Measurements from ENCODE around the gene PYGL. TPM values are rescaled to one million over a fixed set of nuclear protein-coding genes. Genes with fewer than 3 reads are reported as not detected.

Gene PYGL
- total RNA-seq, 2 experiments from 2014 or later = not detected

DNA sequence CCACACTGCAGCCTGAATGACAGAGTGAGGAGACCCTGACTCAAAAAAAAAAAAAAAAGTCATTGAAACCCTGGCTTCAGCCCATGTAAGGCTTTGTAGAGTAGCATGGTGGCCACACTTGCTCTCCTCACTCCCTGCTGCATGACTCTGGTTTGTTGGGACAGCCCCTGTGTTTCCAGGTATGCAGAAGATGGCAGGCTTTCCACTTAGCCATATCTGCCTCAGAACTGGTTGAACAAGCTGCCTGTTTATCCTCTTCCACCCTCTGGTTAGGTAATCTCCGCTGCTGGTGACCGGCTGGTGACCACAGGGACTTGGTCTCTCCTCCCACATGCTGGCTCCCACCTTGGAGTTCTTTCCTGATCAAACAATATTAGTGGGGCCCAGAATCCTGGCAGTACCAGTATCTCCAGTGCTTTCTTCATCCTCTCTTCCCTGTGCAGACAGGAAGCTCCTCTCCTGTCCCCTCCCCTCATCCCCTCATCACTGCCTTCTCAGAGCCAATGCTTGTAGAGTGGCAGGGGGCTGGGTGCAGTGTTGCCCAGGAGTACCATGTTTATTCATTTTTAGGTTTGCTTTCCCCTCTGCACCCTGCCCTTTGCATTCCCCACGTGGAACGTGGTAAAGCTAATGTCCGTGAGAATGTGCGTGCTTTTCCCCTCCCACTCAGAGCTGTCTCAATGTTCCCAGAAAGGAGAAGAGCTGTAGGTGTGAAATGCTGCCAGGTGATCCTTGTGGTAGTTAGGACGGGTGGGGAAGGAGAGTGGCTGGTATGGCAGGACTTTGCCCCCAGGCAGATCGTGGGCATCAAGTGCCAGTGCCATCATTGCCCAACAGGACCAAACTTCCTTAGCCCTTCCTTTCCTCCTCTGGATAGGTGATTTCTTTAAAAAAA lies 61.1 kb downstream of the PYGL start:
- CTCF ChIA-PET = interaction anchor here (1.3 kb wide), 1 partner anchor 23 kb away, joined by 3 read pairs; no protein-coding TSS in a partner anchor
- H3K27me3 Mint-ChIP-seq (ENCODE audit: low read depth) = peaks cover 48% of the 10 kb centered on the region
- DNase-seq (no peak), ATAC-seq (no peak)
- no peaks in the 10 kb centered on the region for H3K4me1 Mint-ChIP-seq (ENCODE audit: low read depth)
- H3K4me3 Mint-ChIP-seq = no peak overlapping the region
- POLR2A ChIA-PET = no interaction called here
- H3K27ac Mint-ChIP-seq = no peak overlapping the region
- no peaks in the 10 kb centered on the region for H3K9me3 Mint-ChIP-seq (ENCODE audit: insufficient read depth)
- no peaks in the 10 kb centered on the region for H3K36me3 Mint-ChIP-seq (ENCODE audit: low read depth)

DNA sequence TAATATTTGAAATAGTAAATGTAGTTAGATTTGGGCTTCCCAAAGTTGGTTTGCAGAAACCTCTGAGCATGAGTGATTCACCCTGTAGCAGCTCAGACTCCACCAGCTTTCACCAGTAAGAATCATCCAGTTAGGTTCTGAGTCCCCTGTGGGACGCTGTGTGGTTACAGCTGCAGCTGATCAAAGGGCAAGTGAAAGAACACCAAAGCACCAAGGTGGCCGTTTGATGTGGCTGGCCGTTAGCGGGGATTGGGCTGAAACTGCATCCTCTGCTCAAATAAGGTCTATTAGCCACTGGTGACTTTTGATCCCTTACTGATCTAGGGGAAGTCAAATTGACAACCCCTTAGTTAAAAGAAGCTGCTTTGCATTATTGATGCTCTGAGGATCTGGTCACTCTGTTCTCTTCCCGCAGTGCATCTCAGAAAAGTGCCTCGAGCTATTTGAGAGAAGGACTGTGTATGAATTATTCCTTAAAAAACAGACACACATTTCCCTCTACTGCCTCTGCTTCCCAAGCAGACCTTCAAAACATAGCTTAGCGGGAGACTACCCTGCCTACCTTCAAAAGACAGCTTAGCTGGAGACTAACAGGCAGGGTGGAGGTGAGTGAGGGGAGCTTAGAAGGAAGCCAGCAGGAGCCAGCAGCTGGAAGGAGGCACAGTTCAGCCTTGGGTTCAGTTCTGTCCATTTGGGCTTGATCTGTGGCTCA lies 68.8 kb downstream of the PYGL start:
- ATAC-seq (peak; percentile 97), DNase-seq (peak; percentile 87)
- Mint-ChIP-seq H3K4me3 (peak overlapping the region; percentile 27), H3K9me3 (ENCODE audit: insufficient read depth) (no peaks in the 10 kb centered on the region), H3K36me3 (ENCODE audit: low read depth) (no peaks in the 10 kb centered on the region), H3K4me1 (ENCODE audit: low read depth) (peaks cover 34% of the 10 kb centered on the region), H3K27ac (no peak overlapping the region), H3K27me3 (ENCODE audit: low read depth) (peaks cover 76% of the 10 kb centered on the region)
- ChIA-PET CTCF (interaction anchor here (0.7 to 1.9 kb wide), 9 partner anchors 9 to 333 kb away, joined by 3 to 14 read pairs (median 4); partner anchors contain the start of gene TRIM9), POLR2A (no interaction called here)

DNA sequence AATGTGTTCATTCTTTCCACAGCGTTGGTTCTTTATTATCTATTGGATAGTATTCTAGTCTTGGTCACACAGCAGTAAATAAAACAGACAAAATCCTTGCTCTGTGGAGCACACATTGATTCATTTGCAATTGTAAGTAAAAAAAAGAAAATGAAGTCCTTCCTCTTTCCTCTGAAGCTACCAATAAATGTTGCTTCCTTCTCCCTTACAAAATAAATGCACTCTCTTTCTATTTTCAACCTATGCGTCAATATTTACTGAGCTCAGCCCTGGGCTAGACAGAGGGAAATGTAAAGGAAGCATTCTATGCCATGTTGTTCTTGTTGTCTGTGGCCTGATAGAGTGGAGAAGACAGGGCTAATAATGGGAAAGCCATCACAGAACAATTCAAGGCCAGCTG lies 69.5 kb downstream of the PYGL start:
- DNase-seq (no peak), ATAC-seq (peak; percentile 12)
- peaks cover 77% of the 10 kb centered on the region for H3K27me3 Mint-ChIP-seq (ENCODE audit: low read depth)
- CTCF ChIA-PET = interaction anchor here (1.1 to 1.9 kb wide), 7 partner anchors 9 to 333 kb away, joined by 3 to 14 read pairs (median 5); partner anchors contain the start of gene TRIM9
- H3K4me3 Mint-ChIP-seq = peak overlapping the region; percentile 27
- no peaks in the 10 kb centered on the region for H3K36me3 Mint-ChIP-seq (ENCODE audit: low read depth)
- no peaks in the 10 kb centered on the region for H3K9me3 Mint-ChIP-seq (ENCODE audit: insufficient read depth)
- peak overlapping the region; percentile 34 for H3K27ac Mint-ChIP-seq
- H3K4me1 Mint-ChIP-seq (ENCODE audit: low read depth) = peaks cover 34% of the 10 kb centered on the region
- POLR2A ChIA-PET = no interaction called here

DNA sequence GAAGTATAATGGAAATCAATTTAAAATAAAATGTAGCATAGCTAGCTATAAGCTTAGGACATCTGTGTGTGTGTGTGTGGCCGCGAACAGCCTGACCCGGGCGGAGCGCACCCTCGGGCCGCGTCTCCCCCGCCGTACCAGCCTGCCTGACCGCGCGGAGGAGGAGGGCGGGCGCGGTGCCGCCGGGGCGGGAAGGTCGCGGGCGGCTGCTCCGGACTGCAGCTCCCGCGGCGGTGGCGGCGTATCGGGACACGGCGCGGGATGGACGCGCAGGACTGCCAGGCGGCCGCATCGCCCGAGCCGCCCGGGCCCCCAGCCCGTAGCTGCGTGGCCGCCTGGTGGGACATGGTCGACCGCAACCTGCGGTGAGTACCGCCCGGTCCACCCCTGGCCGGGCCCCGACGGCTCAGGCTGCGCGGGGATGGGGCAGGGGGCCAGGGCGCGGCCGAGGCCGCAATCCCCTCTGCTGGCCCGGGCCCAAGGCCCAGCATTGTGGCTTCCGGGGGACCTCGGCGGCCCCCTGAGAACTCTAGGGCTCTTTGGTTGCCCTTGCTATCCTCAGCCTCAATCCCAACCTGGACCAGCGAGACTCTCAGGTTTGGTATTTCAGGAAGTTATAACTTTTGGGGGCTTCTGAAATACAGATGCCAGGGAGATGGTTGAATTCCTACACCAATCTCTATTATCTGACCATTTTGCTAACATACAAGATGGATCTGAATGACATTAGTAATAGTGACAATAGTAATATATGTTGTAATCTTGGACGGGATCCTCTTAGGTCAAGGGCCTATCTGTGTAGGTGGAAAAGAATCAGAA lies 72.2 kb downstream of the PYGL start, which contains the start of gene ABHD12B:
TSS of gene ABHD12B (plus strand) at position 140 of the 819 bp plus-strand sequence. CDS start at position 262, 122 bp downstream.
- H3K9me3 Mint-ChIP-seq (ENCODE audit: insufficient read depth) = no peaks in the 10 kb centered on the region
- POLR2A ChIA-PET = no interaction called here
- no peak within 1 kb of the TSS for H3K27ac Mint-ChIP-seq
- H3K4me1 Mint-ChIP-seq (ENCODE audit: low read depth) = peaks cover 34% of the 10 kb centered on the region
- DNase-seq (no peak), ATAC-seq (no peak)
- H3K4me3 Mint-ChIP-seq = no peak within 1 kb of the TSS
- H3K36me3 Mint-ChIP-seq (ENCODE audit: low read depth) = no peaks in the 10 kb centered on the region
- CTCF ChIA-PET = interaction anchor here (1.1 kb wide), 1 partner anchor 12 kb away, joined by 4 read pairs; no protein-coding TSS in a partner anchor
- H3K27me3 Mint-ChIP-seq (ENCODE audit: low read depth) = peaks cover 71% of the 10 kb centered on the region

DNA sequence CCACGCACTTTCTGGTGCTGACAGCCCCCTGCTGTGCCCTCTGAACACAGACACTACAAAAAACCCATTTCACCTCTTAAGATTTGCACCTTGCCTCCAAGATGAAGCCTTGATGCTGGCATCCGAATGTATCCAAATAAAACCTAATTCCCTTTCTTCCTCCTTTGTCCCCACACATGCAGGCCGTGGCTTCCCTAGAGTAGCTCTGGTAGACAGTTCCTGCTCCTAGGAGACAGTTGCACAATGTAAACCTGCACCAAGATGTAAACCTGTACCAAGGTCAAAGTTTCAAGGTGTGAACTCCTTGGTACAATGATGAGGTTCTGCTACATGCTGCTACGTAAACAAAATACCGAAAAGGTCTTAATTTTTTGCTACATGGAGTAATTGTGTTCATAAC lies 73.1 kb downstream of the PYGL start:
- POLR2A ChIA-PET = no interaction called here
- Mint-ChIP-seq H3K9me3 (ENCODE audit: insufficient read depth) (no peaks in the 10 kb centered on the region), H3K4me1 (ENCODE audit: low read depth) (peaks cover 29% of the 10 kb centered on the region), H3K4me3 (no peak overlapping the region), H3K27me3 (ENCODE audit: low read depth) (peaks cover 69% of the 10 kb centered on the region), H3K27ac (no peak overlapping the region), H3K36me3 (ENCODE audit: low read depth) (no peaks in the 10 kb centered on the region)
- ATAC-seq = no peak
- DNase-seq = no peak
- CTCF ChIA-PET = interaction anchor here (1.1 kb wide), 1 partner anchor 11 kb away, joined by 4 read pairs; no protein-coding TSS in a partner anchor

DNA sequence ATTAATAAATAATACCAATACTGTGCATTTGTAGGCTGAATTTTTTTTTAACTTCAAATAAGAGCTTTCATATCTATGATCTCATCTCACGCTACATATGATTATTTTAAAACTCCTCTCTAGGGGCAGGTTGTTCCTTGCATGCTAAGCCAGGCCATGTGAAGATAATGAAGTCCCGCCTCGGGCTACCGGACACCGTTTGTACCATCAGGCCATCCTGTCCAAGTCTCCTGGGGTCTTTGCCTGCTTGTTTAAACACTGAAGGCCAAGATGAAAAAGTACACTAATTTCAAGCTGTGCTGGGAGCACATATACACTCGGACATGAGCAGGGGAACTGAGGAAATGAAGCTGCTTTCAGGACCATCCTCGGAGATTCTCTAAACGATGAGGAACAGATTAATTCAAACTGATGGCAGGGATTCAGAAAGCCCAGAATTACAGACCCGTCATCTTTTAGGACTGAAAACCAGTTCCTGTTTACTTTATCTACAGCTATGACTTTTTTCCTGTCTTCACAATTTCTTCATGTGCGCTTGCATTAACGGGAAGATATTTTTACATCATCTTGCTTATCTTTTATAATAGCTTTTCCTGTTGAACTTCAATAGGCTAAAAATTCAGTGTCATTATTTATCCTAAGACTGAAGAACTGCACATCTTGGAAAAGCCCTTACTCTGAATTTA lies 78.7 kb downstream of the PYGL start:
- peaks cover 6% of the 10 kb centered on the region for H3K4me1 Mint-ChIP-seq (ENCODE audit: low read depth)
- no peak for ATAC-seq
- no peak for DNase-seq
- H3K27ac Mint-ChIP-seq = no peak overlapping the region
- no peak overlapping the region for H3K4me3 Mint-ChIP-seq
- POLR2A ChIA-PET = no interaction called here
- CTCF ChIA-PET = interaction anchor here (0.6 to 11.9 kb wide), 4 partner anchors 10 to 89 kb away, joined by 3 to 204 read pairs (median 4); partner anchors contain the start of gene NIN
- peaks cover 42% of the 10 kb centered on the region for H3K27me3 Mint-ChIP-seq (ENCODE audit: low read depth)
- H3K36me3 Mint-ChIP-seq (ENCODE audit: low read depth) = no peaks in the 10 kb centered on the region
- H3K9me3 Mint-ChIP-seq (ENCODE audit: insufficient read depth) = no peaks in the 10 kb centered on the region

DNA sequence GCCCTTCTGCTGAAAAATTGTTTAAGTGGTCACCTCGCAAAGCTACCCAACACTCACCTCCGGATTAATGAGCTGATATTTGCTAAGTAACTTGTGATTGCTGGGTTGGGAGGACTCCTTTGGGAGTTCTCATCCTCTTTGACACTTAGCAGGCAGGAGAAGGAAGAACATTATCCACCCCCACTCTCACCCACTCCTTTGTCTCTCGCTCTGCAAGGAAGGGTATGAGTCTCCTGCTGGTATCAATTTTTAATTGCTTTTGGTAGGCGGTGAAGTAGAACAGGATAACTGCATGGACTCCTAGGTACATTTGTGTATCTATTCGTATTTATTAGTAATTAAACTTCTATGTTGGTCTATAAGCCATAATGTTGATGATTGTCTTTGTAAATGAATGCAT lies 79.3 kb downstream of the PYGL start:
- DNase-seq (no peak), ATAC-seq (no peak)
- H3K27ac Mint-ChIP-seq = no peak overlapping the region
- CTCF ChIA-PET = interaction anchor here (0.6 to 11.9 kb wide), 3 partner anchors 37 to 88 kb away, joined by 3 to 204 read pairs (median 3); partner anchors contain the start of gene NIN
- H3K27me3 Mint-ChIP-seq (ENCODE audit: low read depth) = peaks cover 36% of the 10 kb centered on the region
- H3K4me1 Mint-ChIP-seq (ENCODE audit: low read depth) = peaks cover 10% of the 10 kb centered on the region
- H3K4me3 Mint-ChIP-seq = no peak overlapping the region
- H3K9me3 Mint-ChIP-seq (ENCODE audit: insufficient read depth) = no peaks in the 10 kb centered on the region
- no peaks in the 10 kb centered on the region for H3K36me3 Mint-ChIP-seq (ENCODE audit: low read depth)
- POLR2A ChIA-PET = no interaction called here

DNA sequence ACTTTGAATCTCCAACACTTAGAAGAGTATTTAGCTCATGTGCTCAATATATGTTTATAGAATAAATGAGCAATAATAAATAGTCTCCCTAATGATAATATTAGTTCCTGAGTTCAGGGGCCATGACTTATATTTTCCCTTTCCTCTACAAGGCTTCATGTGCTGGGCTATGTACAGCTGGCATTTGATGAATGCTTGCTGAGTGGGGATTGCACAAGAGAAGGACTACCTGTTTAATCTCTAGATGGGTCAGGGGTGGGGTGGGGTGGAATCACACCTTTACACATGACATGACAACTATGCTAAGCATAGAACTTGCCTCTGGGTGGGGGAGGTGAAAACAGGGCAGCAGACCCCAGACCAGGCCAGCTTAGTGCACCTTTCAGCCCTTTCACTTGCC lies 80.0 kb downstream of the PYGL start:
- DNase-seq (no peak), ATAC-seq (no peak)
- CTCF ChIA-PET = interaction anchor here (6.8 to 11.9 kb wide), 2 partner anchors 36 to 77 kb away, joined by 158 to 204 read pairs; partner anchors contain the start of gene NIN
- Mint-ChIP-seq H3K27me3 (ENCODE audit: low read depth) (peaks cover 30% of the 10 kb centered on the region), H3K4me3 (no peak overlapping the region), H3K27ac (no peak overlapping the region), H3K36me3 (ENCODE audit: low read depth) (no peaks in the 10 kb centered on the region), H3K4me1 (ENCODE audit: low read depth) (peaks cover 14% of the 10 kb centered on the region), H3K9me3 (ENCODE audit: insufficient read depth) (no peaks in the 10 kb centered on the region)
- POLR2A ChIA-PET = no interaction called here

DNA sequence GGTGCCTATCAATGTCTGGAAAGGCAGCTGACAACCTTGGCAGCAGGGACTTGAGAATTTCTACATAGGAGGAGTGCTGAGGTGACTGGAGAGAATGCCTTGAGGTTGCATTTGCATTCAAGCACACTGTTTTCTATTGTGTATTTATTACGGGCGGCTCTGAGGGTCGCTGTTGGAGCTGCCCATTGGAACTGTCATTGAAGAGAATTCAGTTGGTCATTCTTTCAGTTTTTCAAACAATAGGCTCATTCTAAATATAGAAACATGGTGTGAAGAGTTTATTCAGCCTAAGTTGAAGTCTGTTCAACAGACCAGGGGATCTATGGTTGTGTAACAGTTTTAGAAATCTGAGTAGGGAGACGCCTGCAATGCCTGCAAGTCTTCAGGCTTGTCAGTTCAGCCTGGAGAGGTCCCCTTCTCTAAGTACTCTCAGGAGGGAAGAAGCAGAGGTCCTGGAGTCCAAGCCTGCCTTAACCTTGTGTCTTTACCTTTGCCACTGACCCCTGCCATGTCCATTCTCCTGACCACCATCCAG lies 82.2 kb downstream of the PYGL start:
- ATAC-seq (no peak), DNase-seq (no peak)
- CTCF ChIA-PET = interaction anchor here (1.5 to 11.9 kb wide), 7 partner anchors 10 to 519 kb away, joined by 3 to 204 read pairs (median 25); partner anchors contain the start of gene NIN
- H3K4me3 Mint-ChIP-seq = no peak overlapping the region
- H3K36me3 Mint-ChIP-seq (ENCODE audit: low read depth) = no peaks in the 10 kb centered on the region
- peaks cover 22% of the 10 kb centered on the region for H3K27me3 Mint-ChIP-seq (ENCODE audit: low read depth)
- POLR2A ChIA-PET = interaction anchor here (1.3 kb wide), 1 partner anchor 31 kb away, joined by 5 read pairs; the partner anchor contains the start of gene NIN
- no peak overlapping the region for H3K27ac Mint-ChIP-seq
- H3K9me3 Mint-ChIP-seq (ENCODE audit: insufficient read depth) = no peaks in the 10 kb centered on the region
- H3K4me1 Mint-ChIP-seq (ENCODE audit: low read depth) = peaks cover 18% of the 10 kb centered on the region

DNA sequence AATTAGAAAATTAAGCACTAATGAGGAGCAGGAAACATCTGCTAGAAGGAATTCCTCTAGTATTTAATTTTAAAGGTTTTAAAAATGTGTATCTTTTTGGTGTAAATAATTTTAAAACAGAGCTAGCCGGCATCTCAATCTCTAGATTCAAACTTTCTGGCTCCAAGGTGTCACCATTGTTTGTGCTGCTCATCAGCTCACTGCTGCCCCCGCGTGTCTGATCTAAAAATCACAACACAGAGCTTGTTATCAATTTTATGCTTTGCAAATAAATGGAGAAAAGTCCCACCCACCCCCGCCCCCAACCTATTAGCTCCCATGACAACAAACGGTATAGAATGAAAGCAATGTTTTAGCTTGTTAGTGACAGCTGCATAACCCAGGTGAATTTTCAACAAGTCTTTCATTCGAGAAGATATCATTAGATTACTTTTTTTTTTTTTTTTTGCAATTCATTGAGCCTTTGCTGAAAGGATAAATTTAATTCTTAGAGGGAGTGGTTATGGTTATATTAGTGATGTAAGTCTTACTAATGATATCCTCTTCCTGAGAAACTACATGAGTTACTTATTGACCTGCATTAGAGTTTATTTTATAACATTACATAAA lies 83.7 kb downstream of the PYGL start:
- H3K36me3 Mint-ChIP-seq (ENCODE audit: low read depth) = no peaks in the 10 kb centered on the region
- H3K4me1 Mint-ChIP-seq (ENCODE audit: low read depth) = peaks cover 18% of the 10 kb centered on the region
- DNase-seq (peak; percentile 93), ATAC-seq (peak; percentile 67)
- H3K27me3 Mint-ChIP-seq (ENCODE audit: low read depth) = peaks cover 14% of the 10 kb centered on the region
- peak overlapping the region; percentile 88 for H3K27ac Mint-ChIP-seq
- H3K4me3 Mint-ChIP-seq = peak overlapping the region; percentile 84
- ChIA-PET POLR2A (interaction anchor here (0.7 to 3.9 kb wide), 16 partner anchors 17 to 568 kb away, joined by 3 to 40 read pairs (median 4); partner anchors contain the start of genes DMAC2L, L2HGDH and NIN), CTCF (interaction anchor here (0.6 to 11.9 kb wide), 63 partner anchors 8 to 1093 kb away, joined by 3 to 204 read pairs (median 6); partner anchors contain the start of genes ABHD12B, KLHDC2, NIN and TRIM9)
- no peaks in the 10 kb centered on the region for H3K9me3 Mint-ChIP-seq (ENCODE audit: insufficient read depth)

Measured in activated CD8-positive, alpha-beta T cell treated with anti-CD3 and anti-CD28 coated beads, Interleukin-2, amount 10 ng/mL, durations not matched to agents 7 days and 5 days (primary cell).